Camera-type eye (tissue), 1 donor: ENCODE data around the gene CSTF3. TPM values are rescaled to one million over a fixed set of nuclear protein-coding genes. Genes with fewer than 3 reads are reported as not detected.

Experiments used
- total RNA-seq: library from RNA; depleted of rRNA; stranded (reverse); fragments of >200 nt; gene quantifications from one replicate; pipeline ENCODE4 v1.2.3, GENCODE V29; 2014

CSTF3 gene
- 46.5 TPM for total RNA-seq

GRCh38 chr11:33161120-33162005 lies at the start of gene CSTF3:
Gene CSTF3, minus strand, starts transcription at chr11:33161480. Its CDS starts 155 bp downstream, at chr11:33161325.

DNA sequence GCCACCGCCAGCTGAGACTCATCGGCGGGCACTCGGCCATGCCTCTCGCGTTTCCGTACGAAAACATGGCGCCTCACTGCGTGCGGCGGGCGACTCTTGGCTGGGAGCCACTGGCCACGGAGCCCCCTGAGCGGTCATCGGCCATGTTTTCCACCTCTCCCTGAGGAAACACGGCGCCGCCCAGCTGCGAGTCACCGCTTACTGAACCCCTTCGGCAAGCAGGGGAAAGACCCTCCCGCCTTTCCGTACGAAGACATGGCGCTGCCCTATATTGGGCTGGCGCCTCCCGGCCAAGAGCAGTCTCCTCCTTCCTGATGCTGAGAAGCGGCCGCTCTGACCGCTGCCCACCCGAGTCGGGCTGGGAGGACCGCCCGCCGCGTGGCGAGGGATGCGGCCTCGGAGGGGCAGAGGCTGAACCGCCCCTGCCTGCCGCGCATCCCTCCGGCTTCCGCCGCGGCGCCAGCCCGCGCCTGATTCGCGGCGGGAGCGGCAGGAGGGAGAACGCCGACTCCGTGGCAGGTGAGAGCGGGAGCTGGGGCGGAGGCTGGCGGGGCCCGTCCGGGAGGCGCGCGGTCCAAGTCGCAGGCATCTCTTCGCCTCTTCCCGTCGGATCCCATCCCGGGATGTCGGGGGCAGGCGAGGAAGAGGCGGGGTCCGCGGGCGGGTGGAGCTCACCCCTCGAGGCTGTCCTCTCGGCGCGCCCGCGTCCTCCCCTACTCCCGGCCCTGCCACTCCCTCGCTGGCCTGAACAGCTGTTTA lies 121.8 kb downstream of the CSTF3 start, which contains the start of gene TCP11L1:
TCP11L1 (plus strand) TSS at position 299 of the 759 bp plus-strand sequence. CDS start 4,202 bp downstream, outside the sequence.

Other genes with a start within 250 kb of the CSTF3 start
- gene DEPDC7, start 145.6 kb downstream of the CSTF3 start, total RNA-seq: 4.1 TPM
- gene TCP11L1, start 121.9 kb downstream of the CSTF3 start, total RNA-seq: 23.4 TPM
- 196 TPM for gene HIPK3, start 95.9 kb upstream of the CSTF3 start, total RNA-seq
- gene KIAA1549L, start 214.6 kb upstream of the CSTF3 start, total RNA-seq: 11.7 TPM